DOHH2 (cell line): Measurements from ENCODE around the gene AUH.

Source experiments
- H3F3A ChIP-seq: fragments of 200-600 bp; sonication (generic), shearing (Covaris generic); 2 replicates; pipeline ENCODE4 v1.6.0; 2016; ENCODE audit warnings: antibody characterized with exemption, mild to moderate bottlenecking; ENCODE audit not compliant: control insufficient read depth, insufficient read depth
- H3K27ac ChIP-seq: fragments of 200-600 bp; sonication (generic); 2 replicates; pipeline ENCODE4 v1.5.1; 2014; ENCODE audit warnings: low read depth, mild to moderate bottlenecking, low read length, moderate library complexity
- H3K27me3 ChIP-seq: fragments of 200-600 bp; sonication (generic); 2 replicates; pipeline ENCODE4 v1.6.1; 2014; ENCODE audit warnings: mild to moderate bottlenecking, low read length, mixed read lengths; ENCODE audit not compliant: control insufficient read depth
- H3K36me3 ChIP-seq: fragments of 200-600 bp; sonication (generic); 2 replicates; pipeline ENCODE4 v1.6.1; 2014; ENCODE audit warnings: mild to moderate bottlenecking, low read length, moderate library complexity, mixed read lengths; ENCODE audit not compliant: control insufficient read depth
- H3K4me1 ChIP-seq: fragments of 200-600 bp; sonication (generic); 2 replicates; pipeline ENCODE4 v1.6.1; 2014; ENCODE audit warnings: mild to moderate bottlenecking, low read length, mixed read lengths; ENCODE audit not compliant: control insufficient read depth
- H3K4me2 ChIP-seq: fragments of 200-600 bp; sonication (generic); 2 replicates; pipeline ENCODE4 v1.6.0; 2014; ENCODE audit warnings: mild to moderate bottlenecking, low read length, moderate library complexity
- H3K4me3 ChIP-seq: fragments of 200-600 bp; sonication (generic); 2 replicates; pipeline ENCODE4 v1.5.1; 2014; ENCODE audit warnings: mild to moderate bottlenecking, low read length, mixed read lengths
- H3K79me2 ChIP-seq: fragments of 200-600 bp; sonication (generic); 2 replicates; pipeline ENCODE4 v1.6.1; 2014; ENCODE audit warnings: mild to moderate bottlenecking, low read length, mixed read lengths; ENCODE audit not compliant: control insufficient read depth
- H3K9me2 ChIP-seq: fragments of 200-600 bp; sonication (generic); replicated peaks from 2 replicates; pipeline ENCODE4 v1.6.1; 2014; ENCODE audit warnings: mild to moderate bottlenecking, low read length, mixed read lengths; ENCODE audit not compliant: control insufficient read depth
- H3K9me3 ChIP-seq: fragments of 200-600 bp; sonication (generic); 2 replicates; pipeline ENCODE4 v1.6.1; 2014; ENCODE audit warnings: antibody characterized with exemption, low read length, mixed read lengths; ENCODE audit not compliant: control insufficient read depth, insufficient read depth
- H4K20me1 ChIP-seq: fragments of 200-600 bp; sonication (generic); 2 replicates; pipeline ENCODE4 v1.6.0; 2014; ENCODE audit warnings: low read depth, mild to moderate bottlenecking, antibody characterized with exemption, low read length, moderate library complexity; ENCODE audit not compliant: control insufficient read depth, insufficient read depth
- CTCF ChIP-seq: fragments of 200-600 bp; sonication (generic); IDR thresholded peaks from one replicate; pipeline ENCODE4 v1.5.1; 2014; ENCODE audit warnings: antibody characterized with exemption, mild to moderate bottlenecking, low read depth, low read length; ENCODE audit not compliant: poor library complexity, severe bottlenecking
- EZH2phosphoT487 ChIP-seq: fragments of 200-600 bp; sonication (generic); IDR thresholded peaks from 2 replicates; pipeline ENCODE4 v1.6.1; 2017; ENCODE audit warnings: borderline replicate concordance, mild to moderate bottlenecking, antibody characterized with exemption, low read length, moderate library complexity, mixed read lengths

AUH gene

DNA sequence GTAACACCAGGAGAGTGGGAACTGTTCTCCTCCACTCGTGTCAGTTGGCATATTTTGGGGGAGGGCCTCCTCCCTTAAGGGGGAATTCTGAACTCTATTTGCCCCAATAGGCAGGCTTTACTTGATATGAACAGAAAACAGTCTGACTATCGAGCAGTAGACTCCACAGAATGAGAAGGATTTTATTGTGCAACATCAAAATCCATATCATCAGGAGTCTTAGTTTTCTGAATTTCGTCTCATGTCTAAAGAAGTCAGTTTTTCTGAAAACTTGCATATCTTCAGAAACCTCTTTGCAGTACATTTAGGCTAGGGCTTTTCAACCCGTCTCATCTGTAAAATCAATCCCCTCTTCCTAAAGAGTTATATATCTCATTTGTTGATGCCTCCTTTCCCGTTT is 96.2 kb downstream of the AUH start:
- TF ChIP-seq CTCF (no peak), EZH2phosphoT487 (no peak)
- H3K9me2 ChIP-seq, result no peaks in the 10 kb centered on the region
- H3K27ac ChIP-seq, result no peak overlapping the region
- H3K4me2 ChIP-seq, result no peak overlapping the region
- no peaks in the 10 kb centered on the region for H3F3A ChIP-seq
- peaks cover 3% of the 10 kb centered on the region; the same call in 1 of the 2 replicates for H3K9me3 ChIP-seq
- H3K27me3 ChIP-seq, result no peaks in the 10 kb centered on the region
- H3K4me3 ChIP-seq, result no peak overlapping the region
- no peaks in the 10 kb centered on the region for H3K36me3 ChIP-seq
- no peaks in the 10 kb centered on the region for H4K20me1 ChIP-seq
- H3K79me2 ChIP-seq, result no peaks in the 10 kb centered on the region
- no peaks in the 10 kb centered on the region for H3K4me1 ChIP-seq

DNA sequence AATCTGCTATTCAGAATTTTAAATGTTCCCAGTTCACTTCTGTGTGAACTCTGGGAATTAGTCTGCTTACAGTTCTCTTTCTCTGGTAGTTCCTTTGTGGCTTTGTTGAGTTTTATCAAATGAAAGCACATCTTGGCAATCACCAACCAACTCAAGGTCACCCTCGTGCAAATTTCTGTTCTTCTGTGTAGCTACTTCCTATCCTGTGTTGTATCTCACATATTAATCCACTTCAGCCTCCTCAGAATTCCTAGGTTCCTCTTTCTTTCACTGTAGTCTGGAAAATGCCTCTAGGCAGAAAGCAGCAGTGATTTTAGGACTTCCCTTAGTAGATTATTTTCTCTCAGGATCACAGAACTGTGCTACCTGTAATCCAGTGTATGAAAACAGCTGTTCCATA is 100.3 kb downstream of the AUH start:
- no peak overlapping the region for H3K4me2 ChIP-seq

DNA sequence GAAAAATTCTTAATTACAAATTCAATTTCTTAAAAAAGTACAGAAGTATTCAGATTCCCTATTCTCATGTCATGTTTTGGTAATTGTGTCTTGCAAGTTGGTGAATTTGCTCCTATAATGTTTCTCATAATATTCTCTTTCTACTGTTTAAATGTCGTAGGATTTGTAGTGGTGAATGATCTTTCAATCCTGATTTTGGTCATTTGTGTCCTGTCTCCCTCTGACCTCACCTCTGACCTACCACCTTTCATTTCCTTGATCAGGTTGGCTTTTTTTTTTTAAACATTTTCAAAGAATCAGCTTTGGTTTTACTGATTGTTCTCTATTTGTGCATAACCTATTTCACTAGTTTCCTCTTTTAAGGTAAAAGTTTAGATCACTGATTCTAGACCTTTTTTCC is 102.6 kb downstream of the AUH start:
- Histone ChIP-seq H3K4me1 (no peaks in the 10 kb centered on the region), H3K36me3 (no peaks in the 10 kb centered on the region), H3K4me2 (no peak overlapping the region), H3K27ac (no peak overlapping the region), H4K20me1 (no peaks in the 10 kb centered on the region), H3K9me3 (peaks cover 3% of the 10 kb centered on the region; the same call in 1 of the 2 replicates), H3K79me2 (no peaks in the 10 kb centered on the region), H3F3A (no peaks in the 10 kb centered on the region), H3K9me2 (no peaks in the 10 kb centered on the region), H3K27me3 (no peaks in the 10 kb centered on the region), H3K4me3 (no peak overlapping the region)
- no peak for TF ChIP-seq CTCF
- TF ChIP-seq EZH2phosphoT487, result no peak

More for the DNA sequence above, 100.3 kb downstream of the AUH start:
- no peaks in the 10 kb centered on the region for H3K36me3 ChIP-seq
- no peaks in the 10 kb centered on the region for H3F3A ChIP-seq
- TF ChIP-seq EZH2phosphoT487 (no peak), CTCF (no peak)
- no peak overlapping the region for H3K27ac ChIP-seq
- no peak overlapping the region for H3K4me3 ChIP-seq
- peaks cover 3% of the 10 kb centered on the region; the same call in 1 of the 2 replicates for H3K9me3 ChIP-seq
- no peaks in the 10 kb centered on the region for H4K20me1 ChIP-seq
- no peaks in the 10 kb centered on the region for H3K27me3 ChIP-seq
- H3K9me2 ChIP-seq, result no peaks in the 10 kb centered on the region
- no peaks in the 10 kb centered on the region for H3K79me2 ChIP-seq
- no peaks in the 10 kb centered on the region for H3K4me1 ChIP-seq

- Histone ChIP-seq H3K4me2 (no peak overlapping the region), H3K4me1 (no peaks in the 10 kb centered on the region), H3K9me2 (no peaks in the 10 kb centered on the region), H3K9me3 (peaks cover 3% of the 10 kb centered on the region; the same call in 1 of the 2 replicates), H3K27ac (no peak overlapping the region), H4K20me1 (no peaks in the 10 kb centered on the region), H3F3A (no peaks in the 10 kb centered on the region), H3K27me3 (no peaks in the 10 kb centered on the region), H3K79me2 (no peaks in the 10 kb centered on the region), H3K36me3 (no peaks in the 10 kb centered on the region), H3K4me3 (no peak overlapping the region)
- no peak for TF ChIP-seq EZH2phosphoT487
- TF ChIP-seq CTCF, result no peak
These were observed 103.3 kb downstream of the AUH start for GRCh38 chr9:91258451-91258850.
